Osteocyte (in vitro differentiated cells): ENCODE results near the gene KIF1A. TPM values are rescaled to one million over a fixed set of nuclear protein-coding genes. Genes with fewer than 3 reads are reported as not detected.

ENCODE experiments used
- DNase-seq: peaks from one replicate; pipeline ENCODE4 v3.0.0; 2021; ENCODE audit warnings: mixed read lengths; ENCODE audit not compliant: unreplicated experiment; ENCODE audit errors: extremely low spot score
- H3K27ac Mint-ChIP-seq: one replicate; pipeline ENCODE4 v1.8.0; 2021; ENCODE audit warnings: mild to moderate bottlenecking, mixed read lengths; ENCODE audit not compliant: unreplicated experiment
- H3K27me3 Mint-ChIP-seq: one replicate; pipeline ENCODE4 v1.8.0; 2021; ENCODE audit warnings: mixed read lengths; ENCODE audit not compliant: unreplicated experiment
- H3K36me3 Mint-ChIP-seq: one replicate; pipeline ENCODE4 v1.8.0; 2021; ENCODE audit warnings: mixed read lengths; ENCODE audit not compliant: unreplicated experiment
- H3K4me1 Mint-ChIP-seq: one replicate; pipeline ENCODE4 v1.8.0; 2021; ENCODE audit warnings: mixed read lengths; ENCODE audit not compliant: unreplicated experiment
- H3K4me3 Mint-ChIP-seq: one replicate; pipeline ENCODE4 v1.8.0; 2021; ENCODE audit warnings: mild to moderate bottlenecking, moderate library complexity, mixed read lengths; ENCODE audit not compliant: unreplicated experiment
- H3K9me3 Mint-ChIP-seq: one replicate; pipeline ENCODE4 v1.8.0; 2021; ENCODE audit warnings: mixed read lengths; ENCODE audit not compliant: unreplicated experiment
- CTCF ChIP-seq: fragments of 200-600 bp; sonication (generic); IDR thresholded peaks from 2 replicates; pipeline ENCODE4 v1.5.0; 2021; ENCODE audit warnings: antibody characterized with exemption, mild to moderate bottlenecking, moderate library complexity
- total RNA-seq: library from RNA; stranded (reverse); gene quantifications from 2 replicates; pipeline ENCODE4 v1.2.1, GENCODE V29; 2021

The KIF1A gene
- total RNA-seq, 1 donor from 2014 or later, result 5.6 TPM

- Mint-ChIP-seq H3K4me1 (no peaks in the 10 kb centered on the region), H3K27me3 (peaks cover 10% of the 10 kb centered on the region), H3K36me3 (no peaks in the 10 kb centered on the region), H3K27ac (no peak overlapping the region), H3K4me3 (no peak overlapping the region), H3K9me3 (no peaks in the 10 kb centered on the region)
- TF ChIP-seq CTCF, result no peak
- no peak for DNase-seq
These were observed 91.7 kb downstream of the KIF1A start for GRCh38 chr2:240728361-240728760.

GRCh38 chr2:240727913-240728312, 92.1 kb downstream of the KIF1A start:
- DNase-seq, result no peak
- Mint-ChIP-seq H3K9me3 (no peaks in the 10 kb centered on the region), H3K27ac (no peak overlapping the region), H3K4me3 (no peak overlapping the region), H3K4me1 (no peaks in the 10 kb centered on the region), H3K36me3 (no peaks in the 10 kb centered on the region), H3K27me3 (peaks cover 10% of the 10 kb centered on the region)
- no peak for TF ChIP-seq CTCF

GRCh38 chr2:240727439-240727838, 92.6 kb downstream of the KIF1A start:
- DNase-seq, result no peak
- no peak for TF ChIP-seq CTCF

GRCh38 chr2:240726876-240727275, 93.1 kb downstream of the KIF1A start:
- no peak for DNase-seq
- Mint-ChIP-seq H3K27me3 (peaks cover 10% of the 10 kb centered on the region), H3K4me1 (no peaks in the 10 kb centered on the region), H3K9me3 (no peaks in the 10 kb centered on the region), H3K4me3 (no peak overlapping the region), H3K36me3 (no peaks in the 10 kb centered on the region), H3K27ac (no peak overlapping the region)
- no peak for TF ChIP-seq CTCF

More at GRCh38 chr2:240727439-240727838, 92.6 kb downstream of the KIF1A start:
- Mint-ChIP-seq H3K27ac (no peak overlapping the region), H3K27me3 (peaks cover 10% of the 10 kb centered on the region), H3K4me1 (no peaks in the 10 kb centered on the region), H3K9me3 (no peaks in the 10 kb centered on the region), H3K4me3 (no peak overlapping the region), H3K36me3 (no peaks in the 10 kb centered on the region)

GRCh38 chr2:240725671-240726070, 94.3 kb downstream of the KIF1A start:
- no peaks in the 10 kb centered on the region for H3K36me3 Mint-ChIP-seq
- peaks cover 10% of the 10 kb centered on the region for H3K27me3 Mint-ChIP-seq
- no peaks in the 10 kb centered on the region for H3K9me3 Mint-ChIP-seq
- no peak overlapping the region for H3K4me3 Mint-ChIP-seq
- H3K27ac Mint-ChIP-seq, result no peak overlapping the region
- no peaks in the 10 kb centered on the region for H3K4me1 Mint-ChIP-seq
- no peak for TF ChIP-seq CTCF
- no peak for DNase-seq
